ENCODE results near the gene LSG1. TPM values are rescaled to one million over a fixed set of nuclear protein-coding genes. Genes with fewer than 3 reads are reported as not detected.

Gene LSG1
- total RNA-seq, 1 donor from 2014 or later = 41.2 TPM

DNA sequence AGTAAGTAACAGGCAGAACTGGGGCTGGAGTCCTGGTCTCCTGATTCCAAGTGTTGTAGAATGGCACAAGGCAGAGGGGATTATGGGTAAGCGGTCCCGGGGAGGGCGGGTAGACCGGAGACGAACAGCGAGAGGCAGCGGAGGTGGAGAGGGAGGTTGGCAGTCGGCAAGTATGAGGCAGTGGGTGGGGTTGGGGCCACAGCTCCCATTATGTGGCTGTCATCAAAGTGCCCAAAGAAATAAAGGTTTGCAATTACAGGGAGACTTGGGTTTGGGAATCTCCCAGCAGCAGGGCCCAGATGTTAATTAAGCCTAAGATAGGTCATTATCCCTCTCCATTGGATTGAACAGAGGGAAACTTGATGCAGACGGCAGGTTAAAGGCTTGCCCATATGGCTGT is 30.6 kb upstream of the LSG1 start:
- H3K4me1 Mint-ChIP-seq = peaks cover 34% of the 10 kb centered on the region
- no peaks in the 10 kb centered on the region for H3K27me3 ChIP-seq
- no peak overlapping the region for H3K4me2 ChIP-seq
- H3K36me3 ChIP-seq = no peaks in the 10 kb centered on the region
- H3K27ac Mint-ChIP-seq = no peak overlapping the region
- no peak for TF ChIP-seq EZH2 (IDR thresholded peaks at IDR 0.05)
- TF ChIP-seq, protein P1, sequence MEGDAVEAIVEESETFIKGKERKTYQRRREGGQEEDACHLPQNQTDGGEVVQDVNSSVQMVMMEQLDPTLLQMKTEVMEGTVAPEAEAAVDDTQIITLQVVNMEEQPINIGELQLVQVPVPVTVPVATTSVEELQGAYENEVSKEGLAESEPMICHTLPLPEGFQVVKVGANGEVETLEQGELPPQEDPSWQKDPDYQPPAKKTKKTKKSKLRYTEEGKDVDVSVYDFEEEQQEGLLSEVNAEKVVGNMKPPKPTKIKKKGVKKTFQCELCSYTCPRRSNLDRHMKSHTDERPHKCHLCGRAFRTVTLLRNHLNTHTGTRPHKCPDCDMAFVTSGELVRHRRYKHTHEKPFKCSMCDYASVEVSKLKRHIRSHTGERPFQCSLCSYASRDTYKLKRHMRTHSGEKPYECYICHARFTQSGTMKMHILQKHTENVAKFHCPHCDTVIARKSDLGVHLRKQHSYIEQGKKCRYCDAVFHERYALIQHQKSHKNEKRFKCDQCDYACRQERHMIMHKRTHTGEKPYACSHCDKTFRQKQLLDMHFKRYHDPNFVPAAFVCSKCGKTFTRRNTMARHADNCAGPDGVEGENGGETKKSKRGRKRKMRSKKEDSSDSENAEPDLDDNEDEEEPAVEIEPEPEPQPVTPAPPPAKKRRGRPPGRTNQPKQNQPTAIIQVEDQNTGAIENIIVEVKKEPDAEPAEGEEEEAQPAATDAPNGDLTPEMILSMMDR (IDR thresholded peaks at IDR 0.05) = no peak
- TF ChIP-seq EZH2phosphoT487 (IDR thresholded peaks at IDR 0.05) = no peak
- no peak overlapping the region for H2AFZ ChIP-seq (replicated peaks)
- no peak overlapping the region for H3K9ac ChIP-seq
- no peak overlapping the region for H3K4me3 ChIP-seq
- H3K79me2 ChIP-seq (ENCODE audit: low read depth) = no peaks in the 10 kb centered on the region
- no peaks in the 10 kb centered on the region for H4K20me1 ChIP-seq (ENCODE audit: low read depth)
- H3K4me1 ChIP-seq = no peaks in the 10 kb centered on the region
- H3K4me3 Mint-ChIP-seq = no peak overlapping the region
- H3K27ac ChIP-seq = no peak overlapping the region
- H3K27me3 Mint-ChIP-seq (ENCODE audit: insufficient read depth, low read depth) = peaks cover 12% of the 10 kb centered on the region
- H3K9me3 Mint-ChIP-seq = peaks cover 3% of the 10 kb centered on the region
- no peaks in the 10 kb centered on the region for H3K9me3 ChIP-seq (ENCODE audit: low read depth)
- no peaks in the 10 kb centered on the region for H3K36me3 Mint-ChIP-seq
- DNase-seq (ENCODE audit: low spot score) = no peak
- H3F3A ChIP-seq (ENCODE audit: low read depth) = no peaks in the 10 kb centered on the region

DNA sequence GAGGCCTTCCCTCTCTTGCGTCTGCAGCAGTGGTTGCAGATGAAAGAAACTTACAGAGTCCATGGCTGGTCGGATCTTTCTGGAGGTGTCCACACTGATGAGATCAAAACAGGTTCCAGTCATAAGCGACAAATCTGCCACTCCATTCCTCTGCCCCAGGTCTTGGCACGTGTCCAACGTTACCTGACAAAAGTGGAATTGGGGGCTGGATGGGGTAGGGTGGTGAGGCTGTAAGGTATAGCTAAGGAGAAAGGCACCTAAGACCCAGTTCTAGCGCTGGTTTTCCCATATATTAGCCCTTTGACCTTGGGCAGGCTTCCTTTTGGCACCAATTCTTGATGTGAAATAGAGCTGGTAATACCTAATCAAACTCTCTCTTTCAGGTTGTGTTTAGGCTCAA is 24.7 kb upstream of the LSG1 start:
- Histone ChIP-seq H4K20me1 (ENCODE audit: low read depth) (no peaks in the 10 kb centered on the region), H3K36me3 (no peaks in the 10 kb centered on the region), H3K9me3 (ENCODE audit: low read depth) (no peaks in the 10 kb centered on the region), H3K27ac (no peak overlapping the region), H3K79me2 (ENCODE audit: low read depth) (no peaks in the 10 kb centered on the region), H3K27me3 (no peaks in the 10 kb centered on the region), H3F3A (ENCODE audit: low read depth) (no peaks in the 10 kb centered on the region), H3K4me2 (no peak overlapping the region), H2AFZ (replicated peaks) (no peak overlapping the region), H3K4me1 (no peaks in the 10 kb centered on the region), H3K9ac (no peak overlapping the region), H3K4me3 (no peak overlapping the region)
- no peak for TF ChIP-seq EZH2 (IDR thresholded peaks at IDR 0.05)
- no peak for TF ChIP-seq EZH2phosphoT487 (IDR thresholded peaks at IDR 0.05)
- TF ChIP-seq, protein P1 (IDR thresholded peaks at IDR 0.05) = no peak
- no peak for DNase-seq (ENCODE audit: low spot score)
- Mint-ChIP-seq H3K4me3 (no peak overlapping the region), H3K36me3 (no peaks in the 10 kb centered on the region), H3K9me3 (peaks cover 6% of the 10 kb centered on the region), H3K27me3 (ENCODE audit: insufficient read depth, low read depth) (peaks cover 9% of the 10 kb centered on the region), H3K27ac (no peak overlapping the region), H3K4me1 (peaks cover 7% of the 10 kb centered on the region)

DNA sequence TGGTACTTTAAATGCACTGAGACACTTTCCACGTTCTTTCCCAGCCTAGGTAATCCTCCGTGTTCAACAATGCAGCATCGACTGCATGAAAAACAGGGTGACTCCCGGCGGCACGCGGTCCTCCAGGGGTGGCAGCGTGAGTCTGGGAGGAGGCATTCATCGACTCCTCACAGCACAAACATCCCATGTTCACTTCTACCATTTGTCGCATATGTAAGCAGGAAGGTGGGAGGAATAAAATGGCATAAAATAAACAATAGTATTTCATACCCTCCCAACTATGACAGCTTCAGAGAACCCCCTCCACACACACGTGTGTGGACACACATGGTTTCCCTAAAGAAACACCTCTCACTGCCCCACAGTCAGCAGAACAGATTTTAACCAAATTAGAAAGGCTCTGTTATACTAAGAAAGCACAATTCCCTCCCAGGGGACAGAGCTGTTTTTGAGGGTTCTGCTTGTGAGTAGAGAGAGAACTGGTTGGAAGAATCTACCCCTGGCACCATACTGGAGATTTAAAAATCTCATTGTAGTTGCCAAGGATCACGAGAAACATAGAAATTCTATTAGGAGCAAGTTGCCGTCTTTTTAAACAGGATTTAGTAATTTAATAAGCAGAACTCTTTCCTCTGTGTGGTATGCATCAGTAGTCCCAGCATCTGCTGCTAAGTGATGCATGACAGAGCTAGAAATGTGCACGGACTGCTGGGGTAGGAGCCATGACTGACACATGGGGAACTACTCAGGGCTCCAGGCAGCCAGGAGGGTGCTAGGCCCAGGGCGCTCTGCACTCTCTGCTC is 19.7 kb upstream of the LSG1 start:
- no peak for DNase-seq (ENCODE audit: low spot score)
- peaks cover 5% of the 10 kb centered on the region for H3K4me1 ChIP-seq
- H3K27me3 ChIP-seq = peaks cover 12% of the 10 kb centered on the region
- Mint-ChIP-seq H3K4me1 (peaks cover 36% of the 10 kb centered on the region), H3K27ac (no peak overlapping the region), H3K4me3 (no peak overlapping the region), H3K27me3 (ENCODE audit: insufficient read depth, low read depth) (peaks cover 11% of the 10 kb centered on the region), H3K36me3 (no peaks in the 10 kb centered on the region), H3K9me3 (peaks cover 3% of the 10 kb centered on the region)
- no peak overlapping the region for H3K4me3 ChIP-seq
- peaks cover 6% of the 10 kb centered on the region for H3F3A ChIP-seq (ENCODE audit: low read depth)
- H2AFZ ChIP-seq (replicated peaks) = no peak overlapping the region
- no peaks in the 10 kb centered on the region for H3K9me3 ChIP-seq (ENCODE audit: low read depth)
- H3K9ac ChIP-seq = no peak overlapping the region
- H3K4me2 ChIP-seq = no peak overlapping the region
- no peaks in the 10 kb centered on the region for H3K79me2 ChIP-seq (ENCODE audit: low read depth)
- H4K20me1 ChIP-seq (ENCODE audit: low read depth) = no peaks in the 10 kb centered on the region
- no peak overlapping the region for H3K27ac ChIP-seq
- H3K36me3 ChIP-seq = no peaks in the 10 kb centered on the region
- TF ChIP-seq EZH2 (IDR thresholded peaks at IDR 0.05) (no peak), EZH2phosphoT487 (IDR thresholded peaks at IDR 0.05) (no peak)
- TF ChIP-seq, protein P1 (IDR thresholded peaks at IDR 0.05) = no peak

Measured in neural progenitor cell (in vitro differentiated cells).